OCI-LY1 (cell line): ENCODE measurements around the gene ZCWPW2.

Experiments
- CTCF ChIP-seq: fragments of 200-600 bp; sonication (generic), shearing (Covaris generic); IDR thresholded peaks from 2 replicates; pipeline ENCODE4 v1.5.1; 2017; ENCODE audit warnings: mild to moderate bottlenecking, antibody characterized with exemption, low read length, moderate library complexity, mixed read lengths
- EZH2 ChIP-seq: fragments of 200-600 bp; sonication (generic), shearing (Covaris generic); IDR thresholded peaks from 2 replicates; pipeline ENCODE4 v1.8.0; 2017; ENCODE audit warnings: borderline replicate concordance, mixed run types, mild to moderate bottlenecking, antibody characterized with exemption, low read length, moderate library complexity, mixed read lengths

- TF ChIP-seq CTCF (no peak), EZH2 (no peak)
Observed at GRCh38 chr3:28386049-28386448, 37.5 kb downstream of the ZCWPW2 start.
